ENCODE results near the gene TBC1D22A. TPM values are rescaled to one million over a fixed set of nuclear protein-coding genes. Genes with fewer than 3 reads are reported as not detected.

Gene TBC1D22A
- total and polyA plus RNA-seq, 10 of the 15 experiments (the other 5 are each of a cell fraction or from before 2014, with no cell fraction given) = 0.63 to 44.7 (median 27.4) TPM

DNA sequence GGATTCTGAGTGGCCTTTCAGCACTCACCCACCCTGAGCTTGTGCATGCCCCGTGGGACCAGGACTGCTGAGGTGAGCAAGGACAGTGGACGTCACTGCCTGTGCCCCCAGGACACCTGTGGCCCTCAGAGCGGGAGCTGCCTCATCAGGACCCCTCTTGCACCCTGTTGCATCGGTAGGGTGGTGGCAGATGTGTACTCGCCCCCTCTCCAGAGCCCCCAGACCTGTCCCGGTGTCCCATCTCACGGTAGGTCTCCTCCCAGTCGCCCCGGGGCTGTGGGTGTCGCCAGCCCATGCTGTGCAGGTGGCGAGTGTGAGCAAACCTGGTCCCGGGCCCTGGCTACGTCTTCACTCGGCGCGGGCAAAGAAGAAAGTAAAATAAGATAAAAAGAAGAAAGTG is 374.2 kb downstream of the TBC1D22A start:
- 90% methylated on average over 16 of the region's 16 CpGs for WGBS (ENCODE audit: insufficient coverage, insufficient replicate concordance, low lambda C conversion rate, missing lambda C conversion rate)
- FAIRE-seq (no peak), DNase-seq (ENCODE audit: low read depth, low spot score) (no peak), ATAC-seq (no peak)
- Histone ChIP-seq H3K27me3 (replicated peaks in 1 of 2; ENCODE audit: control insufficient read depth in 2 of 2, insufficient read depth in 2 of 2, low read length in 1 of 2) (no peaks in the 10 kb centered on the region), H3K27ac (ENCODE audit: control insufficient read depth, insufficient read depth) (no peak overlapping the region), H3K4me3 (no peak overlapping the region), H2AFZ (ENCODE audit: control insufficient read depth, low read depth, low read length) (no peak overlapping the region), H3K4me2 (ENCODE audit: control insufficient read depth, insufficient read depth) (no peak overlapping the region), H3K36me3 (ENCODE audit: control insufficient read depth in 2 of 2, insufficient read depth in 2 of 2, low read length in 1 of 2) (no peaks in the 10 kb centered on the region; a peak in 1 of 4 replicates), H3K79me2 (ENCODE audit: control insufficient read depth, insufficient read depth, low read length) (no peaks in the 10 kb centered on the region), H3K9me3 (replicated peaks; ENCODE audit: control insufficient read depth, insufficient read depth, low read length) (no peaks in the 10 kb centered on the region), H4K20me1 (ENCODE audit: control insufficient read depth, insufficient read depth) (peaks cover 3% of the 10 kb centered on the region; the same call in 1 of the 2 replicates), H3K9ac (ENCODE audit: control insufficient read depth, insufficient read depth, low read length) (no peak overlapping the region), H3K4me1 (ENCODE audit: control insufficient read depth, insufficient read depth, low read length) (no peaks in the 10 kb centered on the region)
- ChIA-PET SMC1A (ENCODE audit: uncharacterized antibody, unreplicated experiment) (no interaction called here), POLR2A (no interaction called here), CTCF (no interaction called here), RAD21 (ENCODE audit: unreplicated experiment) (no interaction called here)
- no TSS peak for BruUV-seq (replicated peaks)
- no peak for TF ChIP-seq EZH2 (IDR thresholded peaks at IDR 0.05; ENCODE audit: borderline replicate concordance, control insufficient read depth, low read depth, low read length)
- no peak for TF ChIP-seq SREBF1 (IDR thresholded peaks at IDR 0.05; ENCODE audit: low read length)
- TF ChIP-seq, protein P1, sequence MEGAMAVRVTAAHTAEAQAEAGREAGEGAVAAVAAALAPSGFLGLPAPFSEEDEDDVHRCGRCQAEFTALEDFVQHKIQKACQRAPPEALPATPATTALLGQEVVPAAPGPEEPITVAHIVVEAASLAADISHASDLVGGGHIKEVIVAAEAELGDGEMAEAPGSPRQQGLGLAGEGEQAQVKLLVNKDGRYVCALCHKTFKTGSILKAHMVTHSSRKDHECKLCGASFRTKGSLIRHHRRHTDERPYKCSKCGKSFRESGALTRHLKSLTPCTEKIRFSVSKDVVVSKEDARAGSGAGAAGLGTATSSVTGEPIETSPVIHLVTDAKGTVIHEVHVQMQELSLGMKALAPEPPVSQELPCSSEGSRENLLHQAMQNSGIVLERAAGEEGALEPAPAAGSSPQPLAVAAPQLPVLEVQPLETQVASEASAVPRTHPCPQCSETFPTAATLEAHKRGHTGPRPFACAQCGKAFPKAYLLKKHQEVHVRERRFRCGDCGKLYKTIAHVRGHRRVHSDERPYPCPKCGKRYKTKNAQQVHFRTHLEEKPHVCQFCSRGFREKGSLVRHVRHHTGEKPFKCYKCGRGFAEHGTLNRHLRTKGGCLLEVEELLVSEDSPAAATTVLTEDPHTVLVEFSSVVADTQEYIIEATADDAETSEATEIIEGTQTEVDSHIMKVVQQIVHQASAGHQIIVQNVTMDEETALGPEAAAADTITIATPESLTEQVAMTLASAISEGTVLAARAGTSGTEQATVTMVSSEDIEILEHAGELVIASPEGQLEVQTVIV (IDR thresholded peaks at IDR 0.05; ENCODE audit: borderline replicate concordance, partially characterized antibody) = no peak
- TF ChIP-seq TCF12 (IDR thresholded peaks at IDR 0.05; ENCODE audit: low read depth, low read length) = no peak
- no peak for TF ChIP-seq ZNF384 (IDR thresholded peaks at IDR 0.05; ENCODE audit: borderline replicate concordance, low read depth, low read length)
- no peak for TF ChIP-seq NR2C1 (IDR thresholded peaks at IDR 0.05)
- no peak for TF ChIP-seq MEF2A (IDR thresholded peaks at IDR 0.05; ENCODE audit: insufficient read depth, low read depth, low read length)
- TF ChIP-seq ZZZ3 (IDR thresholded peaks at IDR 0.05; ENCODE audit: control insufficient read depth, insufficient read length, low read depth) = no peak
- no peak for TF ChIP-seq STAT3 (IDR thresholded peaks at IDR 0.05; ENCODE audit: low read depth, low read length)
- TF ChIP-seq, protein P2, sequence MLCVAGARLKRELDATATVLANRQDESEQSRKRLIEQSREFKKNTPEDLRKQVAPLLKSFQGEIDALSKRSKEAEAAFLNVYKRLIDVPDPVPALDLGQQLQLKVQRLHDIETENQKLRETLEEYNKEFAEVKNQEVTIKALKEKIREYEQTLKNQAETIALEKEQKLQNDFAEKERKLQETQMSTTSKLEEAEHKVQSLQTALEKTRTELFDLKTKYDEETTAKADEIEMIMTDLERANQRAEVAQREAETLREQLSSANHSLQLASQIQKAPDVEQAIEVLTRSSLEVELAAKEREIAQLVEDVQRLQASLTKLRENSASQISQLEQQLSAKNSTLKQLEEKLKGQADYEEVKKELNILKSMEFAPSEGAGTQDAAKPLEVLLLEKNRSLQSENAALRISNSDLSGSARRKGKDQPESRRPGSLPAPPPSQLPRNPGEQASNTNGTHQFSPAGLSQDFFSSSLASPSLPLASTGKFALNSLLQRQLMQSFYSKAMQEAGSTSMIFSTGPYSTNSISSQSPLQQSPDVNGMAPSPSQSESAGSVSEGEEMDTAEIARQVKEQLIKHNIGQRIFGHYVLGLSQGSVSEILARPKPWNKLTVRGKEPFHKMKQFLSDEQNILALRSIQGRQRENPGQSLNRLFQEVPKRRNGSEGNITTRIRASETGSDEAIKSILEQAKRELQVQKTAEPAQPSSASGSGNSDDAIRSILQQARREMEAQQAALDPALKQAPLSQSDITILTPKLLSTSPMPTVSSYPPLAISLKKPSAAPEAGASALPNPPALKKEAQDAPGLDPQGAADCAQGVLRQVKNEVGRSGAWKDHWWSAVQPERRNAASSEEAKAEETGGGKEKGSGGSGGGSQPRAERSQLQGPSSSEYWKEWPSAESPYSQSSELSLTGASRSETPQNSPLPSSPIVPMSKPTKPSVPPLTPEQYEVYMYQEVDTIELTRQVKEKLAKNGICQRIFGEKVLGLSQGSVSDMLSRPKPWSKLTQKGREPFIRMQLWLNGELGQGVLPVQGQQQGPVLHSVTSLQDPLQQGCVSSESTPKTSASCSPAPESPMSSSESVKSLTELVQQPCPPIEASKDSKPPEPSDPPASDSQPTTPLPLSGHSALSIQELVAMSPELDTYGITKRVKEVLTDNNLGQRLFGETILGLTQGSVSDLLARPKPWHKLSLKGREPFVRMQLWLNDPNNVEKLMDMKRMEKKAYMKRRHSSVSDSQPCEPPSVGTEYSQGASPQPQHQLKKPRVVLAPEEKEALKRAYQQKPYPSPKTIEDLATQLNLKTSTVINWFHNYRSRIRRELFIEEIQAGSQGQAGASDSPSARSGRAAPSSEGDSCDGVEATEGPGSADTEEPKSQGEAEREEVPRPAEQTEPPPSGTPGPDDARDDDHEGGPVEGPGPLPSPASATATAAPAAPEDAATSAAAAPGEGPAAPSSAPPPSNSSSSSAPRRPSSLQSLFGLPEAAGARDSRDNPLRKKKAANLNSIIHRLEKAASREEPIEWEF (IDR thresholded peaks at IDR 0.05; ENCODE audit: insufficient replicate concordance, low read depth, low read length) = no peak
- TF ChIP-seq SMAD1 (IDR thresholded peaks at IDR 0.05; ENCODE audit: low read depth, partially characterized antibody) = no peak
- TF ChIP-seq, protein P3, sequence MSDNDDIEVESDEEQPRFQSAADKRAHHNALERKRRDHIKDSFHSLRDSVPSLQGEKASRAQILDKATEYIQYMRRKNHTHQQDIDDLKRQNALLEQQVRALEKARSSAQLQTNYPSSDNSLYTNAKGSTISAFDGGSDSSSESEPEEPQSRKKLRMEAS (IDR thresholded peaks at IDR 0.05; ENCODE audit: low read depth, low read length) = no peak
- TF ChIP-seq, protein P4, sequence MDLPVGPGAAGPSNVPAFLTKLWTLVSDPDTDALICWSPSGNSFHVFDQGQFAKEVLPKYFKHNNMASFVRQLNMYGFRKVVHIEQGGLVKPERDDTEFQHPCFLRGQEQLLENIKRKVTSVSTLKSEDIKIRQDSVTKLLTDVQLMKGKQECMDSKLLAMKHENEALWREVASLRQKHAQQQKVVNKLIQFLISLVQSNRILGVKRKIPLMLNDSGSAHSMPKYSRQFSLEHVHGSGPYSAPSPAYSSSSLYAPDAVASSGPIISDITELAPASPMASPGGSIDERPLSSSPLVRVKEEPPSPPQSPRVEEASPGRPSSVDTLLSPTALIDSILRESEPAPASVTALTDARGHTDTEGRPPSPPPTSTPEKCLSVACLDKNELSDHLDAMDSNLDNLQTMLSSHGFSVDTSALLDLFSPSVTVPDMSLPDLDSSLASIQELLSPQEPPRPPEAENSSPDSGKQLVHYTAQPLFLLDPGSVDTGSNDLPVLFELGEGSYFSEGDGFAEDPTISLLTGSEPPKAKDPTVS (IDR thresholded peaks at IDR 0.05; ENCODE audit: low read depth, low read length) = no peak
- no peak for TF ChIP-seq YBX1 (IDR thresholded peaks at IDR 0.05)
- no peak for TF ChIP-seq SMC3 (IDR thresholded peaks at IDR 0.05; ENCODE audit: borderline replicate concordance, low read length)
- intact Hi-C loops (cut with micrococcal nuclease; ENCODE audit: unreplicated experiment) (no loop called here), in situ Hi-C loops (cut with MboI) (no loop called here)

Data from GM12878 (cell line).